ENCODE data around the gene DYNLT4. TPM values are rescaled to one million over a fixed set of nuclear protein-coding genes. Genes with fewer than 3 reads are reported as not detected.
A peak's percentile ranks its signal among the peaks of the same experiment; 100 is the strongest.
"Not testable (repeated sequence)": the region's sequence is repeated elsewhere in the genome, so short reads cannot be mapped to it uniquely, and the experiment has no call there.

The DYNLT4 gene
- total RNA-seq, 1 donor: not detected

DNA sequence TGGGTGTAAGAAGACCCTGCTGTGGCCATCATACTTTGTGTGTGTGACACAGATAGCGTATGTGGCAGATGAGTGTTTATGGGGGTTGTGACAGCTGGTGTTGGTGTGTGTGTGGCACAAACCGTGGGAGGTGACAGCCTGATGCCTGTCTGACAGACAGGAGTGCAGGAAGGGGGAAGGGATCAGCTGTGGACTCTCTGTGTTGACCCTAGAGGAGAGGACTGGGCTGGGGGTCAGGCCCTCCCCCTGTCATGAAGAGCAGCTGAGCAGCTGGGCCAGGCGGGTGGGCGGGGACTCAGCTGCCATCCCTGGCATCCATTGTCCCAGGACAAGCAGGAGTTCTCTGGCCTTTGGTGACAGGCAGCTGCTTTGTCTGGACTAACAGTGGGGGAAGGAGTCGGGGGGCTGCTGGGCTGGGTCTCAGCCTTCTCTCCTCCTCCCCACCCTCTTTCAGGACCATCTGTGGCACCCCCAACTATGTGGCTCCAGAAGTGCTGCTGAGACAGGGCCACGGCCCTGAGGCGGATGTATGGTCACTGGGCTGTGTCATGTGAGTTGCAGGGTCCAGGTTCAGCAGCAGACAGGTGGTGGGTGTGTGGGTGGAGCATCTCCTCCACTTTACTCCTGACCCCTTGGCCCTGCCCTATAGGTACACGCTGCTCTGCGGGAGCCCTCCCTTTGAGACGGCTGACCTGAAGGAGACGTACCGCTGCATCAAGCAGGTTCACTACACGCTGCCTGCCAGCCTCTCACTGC lies 4.7 kb downstream of the DYNLT4 start:
- TF ChIP-seq, protein P1, sequence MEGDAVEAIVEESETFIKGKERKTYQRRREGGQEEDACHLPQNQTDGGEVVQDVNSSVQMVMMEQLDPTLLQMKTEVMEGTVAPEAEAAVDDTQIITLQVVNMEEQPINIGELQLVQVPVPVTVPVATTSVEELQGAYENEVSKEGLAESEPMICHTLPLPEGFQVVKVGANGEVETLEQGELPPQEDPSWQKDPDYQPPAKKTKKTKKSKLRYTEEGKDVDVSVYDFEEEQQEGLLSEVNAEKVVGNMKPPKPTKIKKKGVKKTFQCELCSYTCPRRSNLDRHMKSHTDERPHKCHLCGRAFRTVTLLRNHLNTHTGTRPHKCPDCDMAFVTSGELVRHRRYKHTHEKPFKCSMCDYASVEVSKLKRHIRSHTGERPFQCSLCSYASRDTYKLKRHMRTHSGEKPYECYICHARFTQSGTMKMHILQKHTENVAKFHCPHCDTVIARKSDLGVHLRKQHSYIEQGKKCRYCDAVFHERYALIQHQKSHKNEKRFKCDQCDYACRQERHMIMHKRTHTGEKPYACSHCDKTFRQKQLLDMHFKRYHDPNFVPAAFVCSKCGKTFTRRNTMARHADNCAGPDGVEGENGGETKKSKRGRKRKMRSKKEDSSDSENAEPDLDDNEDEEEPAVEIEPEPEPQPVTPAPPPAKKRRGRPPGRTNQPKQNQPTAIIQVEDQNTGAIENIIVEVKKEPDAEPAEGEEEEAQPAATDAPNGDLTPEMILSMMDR (IDR thresholded peaks at IDR 0.05; ENCODE audit: insufficient read depth, low read length): no peak
- peak overlapping the region; percentile 93 for H3K4me3 ChIP-seq (ENCODE audit: low read depth, low read length)
- DNase-seq (ENCODE audit: low read depth): no peak

DNA sequence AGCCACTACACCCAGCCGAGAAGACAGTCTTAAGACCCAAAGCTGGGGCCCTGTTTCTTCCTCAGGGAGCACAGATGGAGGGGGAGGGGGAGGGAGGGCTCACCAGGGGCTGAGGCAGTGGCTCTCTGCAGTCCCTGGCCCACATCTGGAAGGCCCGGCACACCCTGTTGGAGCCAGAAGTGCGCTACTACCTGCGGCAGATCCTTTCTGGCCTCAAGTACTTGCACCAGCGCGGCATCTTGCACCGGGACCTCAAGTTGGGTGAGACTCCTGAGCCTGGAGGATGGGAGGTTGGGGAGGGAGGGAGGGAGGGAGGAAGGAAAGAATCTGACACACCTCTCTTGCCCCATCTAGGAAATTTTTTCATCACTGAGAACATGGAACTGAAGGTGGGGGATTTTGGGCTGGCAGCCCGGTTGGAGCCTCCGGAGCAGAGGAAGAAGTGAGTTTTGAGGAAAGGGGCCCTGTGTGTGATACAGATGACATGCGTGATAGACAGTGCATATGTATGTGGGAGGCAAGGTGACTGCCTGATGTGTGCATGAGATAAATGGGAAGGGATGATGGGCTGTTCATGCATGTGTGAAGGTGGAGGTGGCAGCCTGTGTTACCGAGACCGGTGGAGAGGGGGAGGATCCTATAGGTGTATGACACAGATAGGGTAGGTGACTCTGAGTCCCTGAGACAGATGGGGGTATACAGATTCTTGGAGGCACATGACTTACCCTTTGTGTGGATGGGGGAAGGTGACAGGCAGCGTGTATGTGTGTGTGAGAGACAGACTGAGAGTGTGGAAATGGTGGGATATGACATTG lies 5.5 kb downstream of the DYNLT4 start:
- DNase-seq (ENCODE audit: low read depth): peak; percentile 39
- H3K4me3 ChIP-seq (ENCODE audit: low read depth, low read length): peak overlapping the region; percentile 93
- TF ChIP-seq, protein P1 (IDR thresholded peaks at IDR 0.05; ENCODE audit: insufficient read depth, low read length): no peak

- DNase-seq (ENCODE audit: low read depth): peak; percentile 98
- H3K4me3 ChIP-seq (ENCODE audit: low read depth, low read length): peak within 1 kb of the TSS; percentile 93
- TF ChIP-seq, protein P1 (IDR thresholded peaks at IDR 0.05; ENCODE audit: insufficient read depth, low read length): peak; percentile 93
Observed at GRCh38 chr1:44799770-44800584, 7.2 kb downstream of the DYNLT4 start, which contains the start of gene PLK3. Gene PLK3, plus strand, starts transcription at chr1:44800377. Its CDS starts 87 bp downstream, at chr1:44800464.

- DNase-seq (ENCODE audit: low read depth): no peak
- H3K4me3 ChIP-seq (ENCODE audit: low read depth, low read length): no peak overlapping the region
- TF ChIP-seq, protein P1 (IDR thresholded peaks at IDR 0.05; ENCODE audit: insufficient read depth, low read length): no peak
Observed at GRCh38 chr1:44798481-44799365, 8.4 kb downstream of the DYNLT4 start.

DNA sequence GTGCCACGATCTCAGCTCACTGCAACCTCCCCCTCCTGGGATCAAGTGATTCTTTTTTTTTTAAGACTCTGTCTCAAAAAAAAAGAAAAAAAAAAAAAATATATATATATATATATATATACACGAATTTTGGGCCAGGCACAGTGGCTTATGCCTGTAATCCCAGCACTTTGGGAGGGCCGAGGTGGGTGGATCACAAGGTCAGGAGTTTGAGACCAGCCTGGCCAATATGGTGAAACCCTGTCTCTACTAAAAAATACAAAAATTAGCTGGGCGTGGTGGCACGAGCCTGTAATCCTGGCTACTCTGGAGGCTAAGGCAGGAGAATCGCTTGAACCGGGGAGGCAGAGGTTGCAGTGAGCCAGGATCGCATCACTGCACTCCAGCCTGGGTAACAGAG lies 9.3 kb downstream of the DYNLT4 start:
- DNase-seq (ENCODE audit: low read depth); H3K4me3 ChIP-seq (ENCODE audit: low read depth, low read length): not testable (repeated sequence)

DNA sequence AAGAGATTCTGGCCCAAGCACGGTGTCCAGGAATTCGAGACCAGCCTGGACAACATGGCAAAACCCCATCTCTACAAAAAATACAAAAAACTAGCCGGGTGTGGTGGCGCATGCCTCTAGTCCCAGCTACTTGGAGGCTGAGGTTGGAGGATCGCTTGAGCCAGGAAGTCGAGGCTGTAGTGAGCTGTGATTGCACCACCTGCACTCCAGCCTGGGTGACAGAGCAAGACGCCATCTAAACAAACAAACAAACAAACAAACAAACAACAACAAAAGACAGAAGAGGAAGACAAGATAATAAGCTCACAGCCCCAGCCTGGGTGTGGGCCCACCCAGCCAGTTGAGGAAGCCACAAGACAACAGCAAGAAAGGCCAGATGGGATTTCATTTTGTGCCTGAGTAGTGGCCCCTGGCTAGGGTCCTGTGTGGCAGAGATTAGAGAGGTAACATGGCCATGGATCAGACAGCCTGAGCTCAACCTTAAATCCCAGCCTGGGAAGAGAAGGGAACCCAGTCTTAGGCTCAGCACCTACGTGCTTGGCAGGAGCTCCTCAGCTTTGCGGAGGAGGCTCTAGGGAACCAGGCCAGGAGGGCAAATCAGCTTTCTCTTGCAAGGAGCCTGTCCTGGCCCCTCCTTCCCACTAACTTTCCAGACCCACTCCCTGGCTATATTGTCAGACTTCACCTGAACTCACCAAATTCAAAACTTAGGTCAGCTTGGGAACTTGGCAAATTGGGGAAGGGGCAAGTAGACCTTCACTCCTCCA lies 14.2 kb downstream of the DYNLT4 start:
- no peak for DNase-seq (ENCODE audit: low read depth)
- TF ChIP-seq, protein P1 (IDR thresholded peaks at IDR 0.05; ENCODE audit: insufficient read depth, low read length): no peak
- H3K4me3 ChIP-seq (ENCODE audit: low read depth, low read length): no peak overlapping the region
